NOMO-1 treated with dmso at 0.1 percent for 144 hours (cell line): ENCODE measurements around the gene ENTPD6.

Experiments used
- DNase-seq: peaks from one replicate; lab custom pipeline; 2025; ENCODE audit not compliant: unreplicated experiment; lab: John Stamatoyannopoulos, UW

The ENTPD6 gene

DNA sequence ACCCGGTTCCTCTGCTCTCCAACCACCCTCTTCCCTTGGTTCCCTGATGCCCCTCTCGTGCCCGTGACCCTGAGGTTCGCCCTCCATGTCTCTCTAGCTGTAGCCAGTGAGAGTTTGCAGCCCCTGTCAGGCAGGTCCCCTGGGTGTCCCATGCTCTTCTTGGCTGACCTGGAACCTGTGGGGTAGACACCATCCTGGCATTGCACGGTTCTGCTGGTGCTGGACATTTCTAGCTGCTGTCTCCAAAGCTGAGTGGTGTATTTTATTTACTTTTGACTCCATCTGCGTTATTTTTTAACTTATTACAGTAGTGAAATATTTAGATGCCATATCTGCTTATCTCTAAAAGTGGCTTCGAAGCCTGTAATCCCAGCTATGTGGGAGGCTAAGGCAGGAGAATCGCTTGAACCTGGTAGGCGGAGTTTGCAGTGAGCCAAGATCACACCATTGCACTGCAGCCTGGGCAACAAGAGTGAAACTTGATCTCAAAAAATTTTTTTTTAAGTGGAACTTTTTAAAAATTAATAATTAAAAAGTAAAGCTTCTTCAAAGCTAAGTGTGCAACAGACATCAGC lies 12.5 kb downstream of the ENTPD6 start:
- DNase-seq: no peak

DNA sequence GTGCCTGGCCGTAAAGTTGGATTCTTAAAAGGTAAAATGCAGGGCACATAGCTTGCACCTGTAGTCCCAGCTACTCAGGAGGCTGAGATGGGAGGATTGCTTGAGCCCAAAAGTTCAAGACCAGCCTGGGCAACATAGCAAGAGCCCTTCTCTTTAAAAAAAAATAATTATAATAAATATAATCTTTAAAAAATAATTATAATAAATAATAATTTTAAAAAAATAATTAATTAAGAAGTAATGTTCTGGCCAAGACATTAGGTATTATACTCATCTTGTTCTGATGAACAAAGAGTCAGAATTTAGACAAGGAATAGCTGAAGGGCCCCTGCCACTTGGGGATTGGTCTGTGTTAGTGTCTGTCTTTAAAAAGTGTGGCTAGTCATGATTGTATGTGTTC lies 13.9 kb downstream of the ENTPD6 start:
- DNase-seq: no peak

DNA sequence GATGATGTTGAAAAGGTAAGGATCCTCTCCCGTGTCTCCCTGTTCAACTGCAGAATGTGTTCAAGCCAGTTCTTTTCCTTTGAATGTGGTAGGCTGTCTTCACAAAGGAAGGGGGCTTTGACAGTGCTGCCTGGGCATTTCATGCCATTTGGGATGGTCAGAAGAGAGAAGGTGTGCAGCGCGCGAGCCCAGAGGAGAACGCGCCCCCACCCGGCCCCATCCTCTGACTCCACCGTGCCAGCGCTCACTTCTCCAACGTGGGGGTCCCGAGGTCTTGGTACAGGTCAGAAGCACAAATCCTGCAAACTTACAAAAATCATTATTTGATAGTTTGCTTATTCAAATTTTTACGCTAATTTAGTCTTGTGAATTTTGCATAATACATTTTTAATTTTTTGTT lies 14.4 kb downstream of the ENTPD6 start:
- no peak for DNase-seq

- DNase-seq: no peak
These were observed 15.8 kb downstream of the ENTPD6 start for GRCh38 chr20:25211273-25211672.

GRCh38 chr20:25212242-25212641 lies 16.7 kb downstream of the ENTPD6 start:
- no peak for DNase-seq

DNA sequence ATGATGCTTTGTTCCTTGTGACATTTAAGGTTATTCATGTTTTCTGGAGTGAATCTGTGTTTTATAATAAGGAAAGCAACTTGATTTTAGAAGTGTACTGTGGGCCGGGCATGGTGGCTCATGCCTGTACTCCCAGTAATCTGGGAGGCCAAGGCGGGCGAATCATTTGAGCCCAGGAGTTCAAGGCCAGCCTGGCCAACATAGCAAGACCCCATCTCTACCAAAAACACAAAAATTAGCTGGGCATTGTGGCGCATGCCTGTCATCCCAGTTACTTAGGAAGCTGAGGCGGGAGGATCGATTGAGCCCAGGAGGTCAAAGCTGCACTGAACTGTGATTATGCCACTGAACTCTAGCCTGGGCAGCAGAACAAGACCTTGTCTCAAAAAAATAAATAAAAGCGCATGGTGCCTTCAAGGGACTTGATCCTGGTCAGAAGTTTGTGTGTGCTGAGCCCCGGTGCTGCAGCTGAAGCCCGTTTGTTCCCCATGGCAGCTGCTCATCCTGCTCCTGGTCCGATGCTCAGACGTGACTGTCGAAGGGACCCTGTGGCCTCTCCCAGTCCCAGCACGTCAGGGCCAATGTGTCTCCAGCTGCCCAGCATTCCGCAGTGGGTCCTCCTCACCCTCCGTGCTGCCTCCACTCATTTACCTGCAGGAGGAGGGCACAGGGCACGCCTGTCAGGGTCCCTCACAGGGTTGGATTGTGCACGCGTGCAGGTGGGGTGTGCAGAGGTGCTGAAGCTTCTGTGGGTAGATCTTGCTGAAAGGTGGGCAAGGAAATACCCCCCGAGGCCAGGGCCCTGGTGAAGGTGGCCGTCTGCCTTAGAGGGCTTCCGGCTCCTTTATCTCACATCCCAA lies 18.3 kb downstream of the ENTPD6 start:
- DNase-seq: no peak

- DNase-seq: no peak
These were observed 18.9 kb downstream of the ENTPD6 start for GRCh38 chr20:25214426-25214790.

GRCh38 chr20:25214819-25215218 lies 19.3 kb downstream of the ENTPD6 start:
- no peak for DNase-seq

GRCh38 chr20:25215521-25215920 lies 20.0 kb downstream of the ENTPD6 start:
- no peak for DNase-seq

- no peak for DNase-seq
These were observed 20.9 kb downstream of the ENTPD6 start for GRCh38 chr20:25216199-25216945.

DNA sequence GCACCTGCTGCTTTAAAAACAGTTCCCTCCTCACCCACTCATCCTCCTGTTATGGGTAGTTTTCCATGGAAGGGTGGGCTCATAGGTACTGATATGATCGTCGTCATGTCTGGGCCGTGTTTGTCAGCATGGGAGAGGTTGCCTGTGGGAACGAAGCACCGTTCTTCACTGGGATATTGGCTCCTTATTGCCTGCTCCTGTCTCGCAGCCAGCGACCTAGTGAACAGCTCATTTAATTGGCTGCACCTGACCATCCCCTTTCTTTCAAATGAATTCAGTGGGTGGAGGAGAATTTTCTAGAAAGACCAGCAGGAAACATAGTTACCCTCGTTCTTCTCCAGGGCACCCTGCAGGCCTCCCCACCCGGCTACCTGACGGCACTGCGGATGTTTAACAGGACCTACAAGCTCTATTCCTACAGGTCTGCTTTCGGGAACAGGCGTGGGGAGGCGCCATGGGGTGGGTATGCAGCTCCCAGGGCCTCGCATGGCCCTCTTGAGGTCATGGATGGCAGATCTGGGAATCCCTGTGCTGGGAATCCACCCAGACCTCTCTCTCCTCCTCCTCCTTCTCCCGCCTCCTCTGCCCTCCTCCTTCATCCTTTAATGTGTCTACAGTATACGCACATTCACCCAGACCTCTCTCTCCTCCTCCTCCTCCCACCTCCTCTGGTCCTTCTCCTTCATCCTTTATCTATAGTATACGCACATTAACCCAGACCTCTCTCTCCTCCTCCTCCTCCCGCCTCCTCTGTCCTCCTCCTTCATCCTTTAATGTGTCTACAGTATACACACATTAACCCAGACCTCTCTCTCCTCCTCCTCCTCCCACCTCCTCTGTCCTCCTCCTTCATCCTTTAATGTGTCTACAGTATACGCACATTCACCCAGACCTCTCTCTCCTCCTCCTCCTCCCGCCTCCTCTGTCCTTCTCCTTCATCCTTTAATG lies 21.9 kb downstream of the ENTPD6 start:
- no peak for DNase-seq

GRCh38 chr20:25218109-25218486 lies 22.6 kb downstream of the ENTPD6 start:
- DNase-seq: no peak

DNA sequence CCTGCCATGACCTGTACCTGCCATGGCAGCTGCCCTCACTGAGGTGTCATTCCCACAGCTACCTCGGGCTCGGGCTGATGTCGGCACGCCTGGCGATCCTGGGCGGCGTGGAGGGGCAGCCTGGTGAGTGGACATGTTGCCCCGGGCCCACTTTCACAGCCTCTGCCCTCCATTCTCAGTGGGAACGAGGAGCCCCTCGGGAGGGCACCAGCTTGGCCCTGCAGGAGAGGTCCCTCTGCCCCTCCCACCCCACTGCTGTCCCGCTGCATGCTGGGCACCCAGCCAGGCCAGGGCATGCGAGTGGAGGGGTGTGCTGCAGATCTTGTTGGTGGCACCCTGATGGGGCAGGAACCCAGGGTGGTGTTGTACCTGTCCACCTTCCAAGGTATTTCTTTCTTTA lies 23.0 kb downstream of the ENTPD6 start:
- no peak for DNase-seq

DNA sequence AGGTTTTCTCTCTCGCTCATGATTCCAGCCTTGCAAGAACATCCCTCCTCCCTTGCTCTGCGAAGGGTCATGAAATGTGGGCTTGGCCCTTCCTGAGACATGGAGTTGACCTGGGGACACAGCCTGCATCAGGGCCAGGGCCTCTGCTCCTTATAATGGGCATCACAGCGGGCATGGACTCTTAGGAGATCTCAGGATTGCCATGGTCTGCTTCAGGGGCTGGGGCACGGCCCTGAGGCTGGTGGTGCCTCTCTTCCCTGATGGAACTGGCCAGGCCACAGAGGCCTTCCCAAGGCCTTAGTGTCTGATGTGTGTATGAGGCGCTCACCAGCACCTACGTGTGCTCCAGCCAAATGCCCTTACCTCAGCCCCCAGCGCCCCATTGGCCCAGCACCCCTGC lies 23.9 kb downstream of the ENTPD6 start:
- no peak for DNase-seq

DNA sequence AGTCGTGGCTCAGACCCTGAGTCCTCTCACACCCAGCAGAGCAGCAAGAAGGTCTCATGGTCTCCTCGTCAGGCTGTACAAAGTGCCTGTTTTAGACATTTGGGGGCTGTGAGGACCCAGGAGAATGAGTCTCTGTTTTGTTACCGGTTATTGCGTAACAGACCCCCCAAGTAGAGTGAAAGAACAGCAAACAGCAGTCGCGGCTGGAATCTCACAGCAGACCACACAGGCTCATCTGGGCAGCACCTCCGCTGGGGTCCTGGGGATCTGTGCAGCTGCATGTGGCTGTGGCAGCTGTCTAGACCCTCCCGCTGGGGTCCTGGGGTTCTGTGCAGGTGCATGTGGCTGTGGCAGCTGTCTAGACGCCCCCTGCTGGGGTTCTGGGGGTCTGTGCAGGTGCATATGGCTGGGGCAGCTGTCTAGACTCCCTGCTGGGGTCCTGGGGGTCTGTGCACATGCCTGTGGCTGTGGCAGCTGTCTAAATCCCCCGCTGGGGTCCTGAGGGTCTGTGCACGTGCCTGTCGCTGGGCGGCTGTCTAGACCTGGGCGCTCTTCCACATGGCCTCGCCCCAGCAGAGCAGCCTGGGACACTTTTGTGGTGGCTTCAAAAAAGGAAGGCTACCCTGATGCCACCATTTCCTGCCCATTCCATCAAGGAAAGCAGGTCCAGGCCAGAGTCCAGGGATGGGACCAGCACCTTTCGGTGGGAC lies 24.7 kb downstream of the ENTPD6 start:
- DNase-seq: no peak

DNA sequence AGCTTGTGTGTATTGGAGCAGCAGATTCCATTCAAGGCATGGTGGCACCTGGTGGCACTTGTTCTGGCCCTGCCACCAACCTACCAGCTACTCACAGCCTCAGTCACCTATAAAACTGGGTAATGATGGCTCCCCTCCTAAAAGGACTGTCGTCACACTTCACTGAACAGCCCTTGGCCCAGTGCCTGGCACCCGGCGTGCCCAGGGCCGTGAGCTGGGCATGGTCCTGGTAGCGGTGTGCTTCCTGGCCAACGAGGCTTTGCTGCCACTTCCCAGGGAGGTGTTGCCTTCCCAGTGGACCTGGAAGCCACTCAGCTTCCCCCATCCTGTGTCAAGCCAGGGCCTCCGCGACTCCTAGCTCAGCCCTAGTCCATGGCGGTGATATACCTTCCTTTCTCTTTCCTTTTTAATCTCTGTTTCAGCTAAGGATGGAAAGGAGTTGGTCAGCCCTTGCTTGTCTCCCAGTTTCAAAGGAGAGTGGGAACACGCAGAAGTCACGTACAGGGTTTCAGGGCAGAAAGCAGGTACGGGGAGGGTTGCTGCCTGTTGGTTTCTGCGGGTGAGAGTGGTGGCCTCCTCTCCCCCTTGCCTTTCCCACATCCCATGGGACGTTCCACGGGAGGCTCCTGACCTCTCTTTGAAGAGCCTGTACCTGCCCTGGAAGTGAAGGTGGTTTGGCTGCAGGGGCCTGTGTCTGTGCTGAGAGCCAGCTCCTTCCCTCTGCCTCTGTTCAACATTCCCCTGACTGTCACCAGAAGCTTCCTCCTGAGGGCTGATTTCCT lies 25.5 kb downstream of the ENTPD6 start:
- DNase-seq: no peak

GRCh38 chr20:25221592-25222460 lies 26.3 kb downstream of the ENTPD6 start:
- no peak for DNase-seq

DNA sequence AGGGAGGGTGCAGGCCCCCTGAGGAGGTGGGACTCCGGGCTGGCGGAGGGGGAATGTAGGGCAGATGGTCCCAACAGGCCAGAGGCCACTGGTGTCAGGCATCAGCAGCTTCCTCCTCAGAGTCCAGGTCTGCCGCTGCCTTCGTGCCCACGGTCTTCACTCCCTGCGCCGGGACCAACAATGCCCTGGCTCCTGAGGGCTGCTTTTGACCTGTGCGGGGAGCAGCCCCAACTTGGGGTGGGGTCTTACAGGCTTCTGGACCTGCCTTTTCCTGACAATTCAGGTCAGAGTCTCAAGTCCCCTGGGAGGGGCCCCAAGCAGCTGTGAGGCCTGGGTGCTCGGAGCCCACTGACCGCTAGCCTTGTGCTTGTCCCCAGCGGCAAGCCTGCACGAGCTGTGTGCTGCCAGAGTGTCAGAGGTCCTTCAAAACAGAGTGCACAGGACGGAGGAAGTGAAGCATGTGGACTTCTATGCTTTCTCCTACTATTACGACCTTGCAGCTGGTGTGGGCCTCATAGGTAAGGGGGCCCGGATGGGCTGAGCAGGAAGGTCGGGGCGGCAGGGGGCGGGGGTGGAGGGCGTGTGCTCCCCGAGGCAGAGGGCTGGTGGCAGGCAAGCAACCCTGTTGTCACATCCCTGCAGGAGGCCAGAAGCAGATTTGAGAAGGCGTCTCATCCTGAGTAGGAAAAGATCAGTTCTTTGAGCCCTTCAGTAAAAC lies 27.1 kb downstream of the ENTPD6 start:
- no peak for DNase-seq
